ENCODE results near the gene PLXDC1.

Gene PLXDC1

DNA sequence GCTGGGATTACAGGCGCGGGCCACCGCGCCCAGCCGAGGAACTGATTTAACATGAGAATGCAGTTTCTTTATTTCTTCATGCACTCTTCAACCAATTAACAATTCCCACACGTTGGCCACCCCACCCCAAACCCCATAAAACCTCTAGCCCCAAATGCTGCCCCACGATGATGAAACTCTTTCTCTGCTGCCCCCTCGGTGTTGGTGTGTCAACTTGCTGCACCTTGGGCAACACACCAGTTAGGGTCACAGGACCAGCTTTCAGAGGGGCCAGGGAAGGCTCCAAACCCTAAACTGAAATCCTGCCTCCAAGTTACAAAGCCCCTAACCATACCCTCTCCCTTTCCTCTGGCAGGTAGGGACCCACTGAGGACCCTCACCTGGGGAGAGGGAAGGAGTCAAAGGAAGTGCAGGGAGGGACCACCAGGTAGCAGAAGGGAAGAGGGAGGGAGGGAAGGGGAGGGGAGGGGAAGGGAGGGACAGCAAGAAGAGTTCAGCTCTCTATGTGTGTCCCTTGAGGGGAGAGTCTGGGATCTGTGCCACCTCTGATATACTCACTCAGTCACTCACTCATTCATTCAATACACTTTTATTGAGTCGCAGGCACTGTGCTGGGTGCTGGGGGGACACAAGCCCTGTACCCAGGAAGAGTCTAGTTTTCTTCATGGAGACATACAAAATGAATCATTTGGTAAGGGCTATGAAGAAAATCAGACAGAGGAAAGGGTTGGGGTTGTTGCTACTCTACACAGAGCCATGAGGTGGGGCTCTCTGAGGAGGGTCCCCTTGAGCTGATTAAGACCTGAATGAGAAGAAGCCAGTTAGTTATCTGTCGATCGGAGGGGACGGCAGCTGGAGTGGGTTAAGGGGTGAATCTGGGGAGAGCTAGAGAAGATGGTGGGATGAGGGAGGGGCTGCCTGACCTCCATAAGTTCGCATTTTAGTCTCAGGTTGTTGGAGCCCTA lies 3.9 kb downstream of the PLXDC1 start:
- peaks cover 29% of the 10 kb centered on the region for H3K27me3 ChIP-seq (ENCODE audit: control insufficient read depth, insufficient read depth, low read length)
- H3K4me1 ChIP-seq (ENCODE audit: control insufficient read depth, insufficient read depth, low read length) = peaks cover 24% of the 10 kb centered on the region
- no peak overlapping the region for H3K9ac ChIP-seq (ENCODE audit: low read length)
- no peak overlapping the region for H3K4me3 ChIP-seq (ENCODE audit: low read length)
- H3K36me3 ChIP-seq (ENCODE audit: control insufficient read depth, insufficient read depth, low read length) = no peaks in the 10 kb centered on the region
- no peaks in the 10 kb centered on the region for H3K9me3 ChIP-seq (ENCODE audit: control insufficient read depth, low read length)

GRCh38 chr17:39146273-39146672 lies 5.2 kb downstream of the PLXDC1 start:
- H3K27me3 ChIP-seq (ENCODE audit: control insufficient read depth, insufficient read depth, low read length) = peaks cover 19% of the 10 kb centered on the region
- H3K9me3 ChIP-seq (ENCODE audit: control insufficient read depth, low read length) = no peaks in the 10 kb centered on the region
- no peak overlapping the region for H3K4me3 ChIP-seq (ENCODE audit: low read length)
- no peaks in the 10 kb centered on the region for H3K36me3 ChIP-seq (ENCODE audit: control insufficient read depth, insufficient read depth, low read length)
- peaks cover 15% of the 10 kb centered on the region for H3K4me1 ChIP-seq (ENCODE audit: control insufficient read depth, insufficient read depth, low read length)
- no peak overlapping the region for H3K9ac ChIP-seq (ENCODE audit: low read length)

DNA sequence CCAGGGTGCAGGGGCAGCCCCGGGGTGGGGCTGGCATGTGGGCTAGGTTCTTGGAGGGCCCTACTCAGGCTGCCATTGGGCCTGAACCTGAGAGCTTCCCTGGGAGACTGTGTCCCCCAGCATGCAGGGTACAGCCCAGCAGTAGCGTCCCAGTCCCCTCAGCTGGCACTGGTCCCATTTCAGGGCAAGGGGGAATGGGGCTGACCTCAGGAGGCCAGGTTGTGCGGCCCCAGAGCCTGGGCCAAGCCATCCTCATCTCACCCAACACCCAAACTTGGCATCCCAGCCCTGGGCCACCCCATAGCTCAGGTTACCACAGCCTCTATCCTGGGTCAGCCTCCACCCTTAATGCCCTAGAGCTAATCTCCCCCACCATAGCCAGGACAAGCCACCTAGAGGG lies 6.3 kb downstream of the PLXDC1 start:
- Histone ChIP-seq H3K9ac (ENCODE audit: low read length) (no peak overlapping the region), H3K4me1 (ENCODE audit: control insufficient read depth, insufficient read depth, low read length) (peaks cover 15% of the 10 kb centered on the region), H3K4me3 (ENCODE audit: low read length) (no peak overlapping the region), H3K27me3 (ENCODE audit: control insufficient read depth, insufficient read depth, low read length) (peaks cover 7% of the 10 kb centered on the region), H3K9me3 (ENCODE audit: control insufficient read depth, low read length) (no peaks in the 10 kb centered on the region), H3K36me3 (ENCODE audit: control insufficient read depth, insufficient read depth, low read length) (no peaks in the 10 kb centered on the region)

DNA sequence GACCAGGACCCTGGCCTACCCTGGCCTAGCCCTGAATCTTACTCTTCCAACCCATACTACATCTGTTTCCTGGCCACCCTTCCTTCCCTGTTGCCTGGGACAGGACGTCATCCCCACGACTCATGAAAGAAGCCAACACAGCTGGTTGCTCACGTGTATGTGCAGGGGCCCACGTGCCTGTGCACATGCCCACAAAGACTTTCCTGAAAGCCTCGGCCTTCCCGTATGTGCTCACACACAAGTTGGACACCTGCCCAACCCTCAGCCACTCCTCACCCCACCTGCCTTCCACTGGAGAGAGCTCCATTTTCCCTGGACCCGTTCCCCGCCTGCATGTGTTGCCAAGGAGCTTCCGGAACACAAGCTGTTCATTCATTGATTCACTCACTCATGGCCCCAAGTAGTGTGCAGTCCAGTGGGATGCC lies 7.0 kb downstream of the PLXDC1 start:
- Histone ChIP-seq H3K27me3 (ENCODE audit: control insufficient read depth, insufficient read depth, low read length) (peaks cover under 1% of the 10 kb centered on the region), H3K4me3 (ENCODE audit: low read length) (no peak overlapping the region), H3K9me3 (ENCODE audit: control insufficient read depth, low read length) (no peaks in the 10 kb centered on the region), H3K36me3 (ENCODE audit: control insufficient read depth, insufficient read depth, low read length) (no peaks in the 10 kb centered on the region), H3K4me1 (ENCODE audit: control insufficient read depth, insufficient read depth, low read length) (peaks cover 15% of the 10 kb centered on the region), H3K9ac (ENCODE audit: low read length) (no peak overlapping the region)

DNA sequence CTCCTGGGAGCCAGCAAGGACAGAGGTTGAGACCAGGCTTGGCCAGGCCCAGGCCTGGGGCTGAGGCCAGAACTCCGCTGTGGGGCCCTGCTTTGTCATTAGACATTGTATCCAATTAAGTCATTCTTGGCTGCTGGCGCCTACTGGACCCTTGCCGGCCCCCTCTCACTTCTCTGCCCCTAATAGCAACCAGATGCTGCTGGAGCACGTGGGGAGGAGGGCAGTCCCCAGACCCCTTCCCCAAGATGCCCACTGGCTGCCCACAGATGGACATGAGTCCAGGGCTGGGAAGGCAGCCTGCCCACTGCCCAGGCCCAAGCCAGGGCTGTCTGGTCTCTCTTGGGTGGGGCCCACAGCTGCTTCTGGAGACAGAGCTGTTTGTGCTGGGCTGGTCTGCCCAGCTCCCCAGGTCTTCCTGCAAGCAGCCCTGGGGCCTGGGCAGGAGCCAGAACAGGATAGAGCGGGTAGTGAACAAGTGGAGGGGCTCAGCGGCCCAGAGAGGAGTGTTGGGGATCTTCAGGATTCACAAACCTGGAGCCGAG lies 7.8 kb downstream of the PLXDC1 start:
- Histone ChIP-seq H3K4me1 (ENCODE audit: control insufficient read depth, insufficient read depth, low read length) (peaks cover 15% of the 10 kb centered on the region), H3K9ac (ENCODE audit: low read length) (no peak overlapping the region), H3K36me3 (ENCODE audit: control insufficient read depth, insufficient read depth, low read length) (no peaks in the 10 kb centered on the region), H3K9me3 (ENCODE audit: control insufficient read depth, low read length) (no peaks in the 10 kb centered on the region), H3K27me3 (ENCODE audit: control insufficient read depth, insufficient read depth, low read length) (no peaks in the 10 kb centered on the region), H3K4me3 (ENCODE audit: low read length) (no peak overlapping the region)

DNA sequence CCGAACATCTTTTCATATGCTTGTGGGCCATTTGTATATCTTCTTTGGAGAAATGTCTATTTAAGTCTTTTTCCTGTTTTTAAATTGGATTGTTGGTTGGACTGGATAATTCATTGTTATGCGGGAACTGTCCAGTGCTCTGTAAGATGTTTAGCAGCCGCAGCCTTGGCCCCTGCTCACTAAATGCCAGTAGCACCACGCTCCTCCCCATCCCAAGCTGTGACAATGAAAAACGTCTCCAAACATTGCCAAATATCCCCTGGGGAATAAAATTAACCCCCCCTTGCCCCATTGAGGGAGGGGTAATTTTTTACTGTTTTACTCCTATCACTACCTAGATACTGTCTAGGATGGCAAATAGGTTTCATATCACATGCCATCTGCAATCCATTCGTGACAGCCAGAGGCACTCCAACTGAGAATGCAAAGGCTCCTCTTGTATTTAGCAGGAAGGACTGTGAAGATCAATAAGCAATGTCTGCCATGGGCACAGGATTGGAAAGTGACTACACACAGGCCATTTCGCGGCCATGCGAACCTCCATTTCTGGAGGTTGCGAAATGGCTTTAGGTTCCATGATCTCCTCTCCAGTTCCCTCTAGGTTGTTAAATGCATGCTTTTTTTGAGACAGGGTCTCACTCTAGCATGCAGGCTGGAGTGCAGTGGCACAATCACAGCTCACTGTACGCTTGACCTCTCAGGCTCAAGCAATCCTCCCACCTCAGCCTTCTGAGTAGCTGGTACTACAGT lies 9.3 kb downstream of the PLXDC1 start:
- no peaks in the 10 kb centered on the region for H3K27me3 ChIP-seq (ENCODE audit: control insufficient read depth, insufficient read depth, low read length)

GRCh38 chr17:39141294-39141693 lies 10.1 kb downstream of the PLXDC1 start:
- Histone ChIP-seq H3K36me3 (ENCODE audit: control insufficient read depth, insufficient read depth, low read length) (no peaks in the 10 kb centered on the region), H3K4me1 (ENCODE audit: control insufficient read depth, insufficient read depth, low read length) (peaks cover 15% of the 10 kb centered on the region), H3K9ac (ENCODE audit: low read length) (no peak overlapping the region), H3K9me3 (ENCODE audit: control insufficient read depth, low read length) (no peaks in the 10 kb centered on the region), H3K4me3 (ENCODE audit: low read length) (no peak overlapping the region), H3K27me3 (ENCODE audit: control insufficient read depth, insufficient read depth, low read length) (no peaks in the 10 kb centered on the region)

More for the DNA sequence above, 9.3 kb downstream of the PLXDC1 start:
- Histone ChIP-seq H3K4me1 (ENCODE audit: control insufficient read depth, insufficient read depth, low read length) (peaks cover 15% of the 10 kb centered on the region), H3K9me3 (ENCODE audit: control insufficient read depth, low read length) (no peaks in the 10 kb centered on the region), H3K9ac (ENCODE audit: low read length) (no peak overlapping the region), H3K4me3 (ENCODE audit: low read length) (no peak overlapping the region), H3K36me3 (ENCODE audit: control insufficient read depth, insufficient read depth, low read length) (no peaks in the 10 kb centered on the region)

GRCh38 chr17:39139561-39139960 lies 11.9 kb downstream of the PLXDC1 start:
- Histone ChIP-seq H3K4me3 (ENCODE audit: low read length) (no peak overlapping the region), H3K4me1 (ENCODE audit: control insufficient read depth, insufficient read depth, low read length) (peaks cover 10% of the 10 kb centered on the region), H3K9me3 (ENCODE audit: control insufficient read depth, low read length) (no peaks in the 10 kb centered on the region), H3K36me3 (ENCODE audit: control insufficient read depth, insufficient read depth, low read length) (no peaks in the 10 kb centered on the region), H3K9ac (ENCODE audit: low read length) (no peak overlapping the region), H3K27me3 (ENCODE audit: control insufficient read depth, insufficient read depth, low read length) (no peaks in the 10 kb centered on the region)

DNA sequence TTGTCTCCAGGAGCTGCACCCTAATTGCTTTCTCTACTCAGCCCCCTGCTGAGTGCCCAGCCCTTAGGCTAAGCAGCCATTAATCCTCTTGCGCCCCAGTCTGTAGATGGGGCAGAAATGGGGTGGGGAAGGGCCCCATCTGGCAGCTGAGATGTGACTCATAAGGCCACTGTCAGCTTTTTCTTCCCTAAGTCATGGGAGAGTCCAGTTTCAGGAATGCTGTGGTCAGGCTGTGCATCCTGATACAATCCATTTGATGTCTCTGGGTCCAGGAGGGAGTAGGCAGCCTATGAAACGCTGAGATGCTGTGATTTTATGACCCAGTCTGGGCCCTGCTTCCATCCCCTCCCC lies 12.3 kb downstream of the PLXDC1 start:
- Histone ChIP-seq H3K9me3 (ENCODE audit: control insufficient read depth, low read length) (no peaks in the 10 kb centered on the region), H3K27me3 (ENCODE audit: control insufficient read depth, insufficient read depth, low read length) (no peaks in the 10 kb centered on the region), H3K36me3 (ENCODE audit: control insufficient read depth, insufficient read depth, low read length) (no peaks in the 10 kb centered on the region), H3K9ac (ENCODE audit: low read length) (no peak overlapping the region), H3K4me1 (ENCODE audit: control insufficient read depth, insufficient read depth, low read length) (peaks cover 6% of the 10 kb centered on the region), H3K4me3 (ENCODE audit: low read length) (no peak overlapping the region)

DNA sequence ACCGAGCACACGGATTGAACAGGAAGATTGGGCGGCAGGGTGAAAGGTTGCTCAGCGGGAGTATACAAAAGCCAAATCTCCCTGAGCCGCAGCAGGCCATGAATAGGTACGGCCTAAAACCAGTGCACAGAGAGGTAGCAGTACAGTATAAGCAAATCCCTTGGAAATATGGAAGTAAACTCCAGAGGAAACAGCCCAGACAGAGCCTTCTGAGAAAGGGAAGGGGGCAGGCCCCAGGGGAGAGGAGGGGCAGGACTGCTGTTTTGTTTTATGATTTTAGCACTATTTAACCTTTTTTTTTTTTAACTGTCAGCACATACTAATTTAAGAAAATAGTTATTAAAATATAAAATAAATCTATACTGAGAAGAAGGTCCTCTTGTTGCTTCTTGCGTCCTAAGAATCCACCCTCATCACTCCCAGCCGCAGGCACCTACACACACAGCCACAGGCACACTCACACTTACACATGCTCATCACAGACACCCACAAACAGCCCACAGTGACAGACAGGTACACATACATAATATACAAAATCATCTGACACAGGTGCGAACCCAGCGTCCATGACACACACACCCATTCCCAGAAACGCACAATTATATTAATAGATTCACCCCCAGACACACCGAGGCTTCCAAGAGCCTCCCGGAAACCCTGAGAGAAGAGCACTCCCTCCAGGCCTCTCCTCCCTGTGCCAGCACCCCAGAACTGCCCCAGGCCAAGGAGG lies 12.8 kb downstream of the PLXDC1 start:
- Histone ChIP-seq H3K36me3 (ENCODE audit: control insufficient read depth, insufficient read depth, low read length) (no peaks in the 10 kb centered on the region), H3K4me1 (ENCODE audit: control insufficient read depth, insufficient read depth, low read length) (peaks cover under 1% of the 10 kb centered on the region), H3K9ac (ENCODE audit: low read length) (no peak overlapping the region), H3K4me3 (ENCODE audit: low read length) (no peak overlapping the region), H3K9me3 (ENCODE audit: control insufficient read depth, low read length) (no peaks in the 10 kb centered on the region), H3K27me3 (ENCODE audit: control insufficient read depth, insufficient read depth, low read length) (no peaks in the 10 kb centered on the region)

DNA sequence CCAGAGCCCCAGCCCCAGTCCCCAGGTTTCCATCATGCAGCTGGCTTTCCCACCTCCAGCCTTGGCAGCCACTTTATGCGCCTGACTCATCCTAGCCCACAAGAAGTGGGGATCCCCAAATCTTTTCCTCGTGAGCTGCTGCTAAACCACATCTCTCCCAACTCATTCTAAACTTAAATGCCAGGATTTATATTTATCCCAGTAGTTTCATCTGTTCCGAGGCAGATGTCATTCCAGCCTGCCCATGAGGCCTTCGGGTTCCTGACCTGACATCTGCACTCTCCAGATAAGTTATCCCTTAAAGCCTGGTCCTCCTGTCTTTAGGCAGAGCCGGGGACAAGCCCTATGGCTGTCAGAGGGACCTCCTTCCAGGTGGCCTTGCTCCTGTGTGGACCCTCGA lies 16.6 kb downstream of the PLXDC1 start:
- no peak overlapping the region for H3K4me3 ChIP-seq (ENCODE audit: low read length)
- H3K4me1 ChIP-seq (ENCODE audit: control insufficient read depth, insufficient read depth, low read length) = no peaks in the 10 kb centered on the region

More for the DNA sequence above, 16.6 kb downstream of the PLXDC1 start:
- H3K36me3 ChIP-seq (ENCODE audit: control insufficient read depth, insufficient read depth, low read length) = no peaks in the 10 kb centered on the region
- no peak overlapping the region for H3K9ac ChIP-seq (ENCODE audit: low read length)
- H3K9me3 ChIP-seq (ENCODE audit: control insufficient read depth, low read length) = no peaks in the 10 kb centered on the region
- H3K27me3 ChIP-seq (ENCODE audit: control insufficient read depth, insufficient read depth, low read length) = no peaks in the 10 kb centered on the region
